ENCODE data around the gene TPP2. TPM values are rescaled to one million over a fixed set of nuclear protein-coding genes. Genes with fewer than 3 reads are reported as not detected.

Gene TPP2
- total RNA-seq, 1 experiment from 2014 or later = 36.7 TPM

DNA sequence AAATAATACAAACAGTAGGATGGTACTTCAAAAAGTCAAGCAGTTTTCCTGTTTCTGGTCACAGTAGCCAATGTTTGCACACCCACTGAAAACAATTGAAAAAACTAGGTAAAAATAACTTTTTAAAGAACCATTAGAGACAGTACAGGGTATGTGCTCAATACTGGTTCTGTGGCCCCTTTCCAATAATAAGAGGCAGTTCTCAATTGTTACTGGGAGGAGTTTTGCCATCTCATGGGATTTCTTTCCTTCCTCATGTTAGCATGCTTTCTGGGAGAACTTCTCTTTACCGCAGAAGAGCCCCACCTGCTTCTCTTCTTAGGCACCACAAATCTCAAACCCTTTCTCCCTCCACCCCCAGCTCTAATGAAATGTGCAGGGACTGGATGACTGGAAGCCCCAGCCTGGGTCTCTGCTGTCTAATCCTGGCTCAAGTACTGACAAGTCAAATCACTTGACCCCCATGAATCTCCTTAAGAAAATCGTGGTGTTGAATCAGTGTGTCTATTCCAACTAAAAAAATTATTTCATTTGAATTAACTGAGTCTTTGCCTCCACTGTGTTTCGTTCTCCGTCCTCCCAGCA is 83.4 kb downstream of the TPP2 start:
- no peaks in the 10 kb centered on the region for H3K4me1 ChIP-seq (ENCODE audit: control insufficient read depth in 1 of 2, insufficient read depth in 2 of 2, low read length in 2 of 2)
- DNase-seq (ENCODE audit: low read depth, low spot score) (no peak), ATAC-seq (no peak)
- H3K9ac ChIP-seq (ENCODE audit: low read length) = no peak overlapping the region
- no peaks in the 10 kb centered on the region for H3K27me3 ChIP-seq (ENCODE audit: insufficient read depth, low read length)
- ChIA-PET POLR2A (no interaction called here), RAD21 (ENCODE audit: low non-redundant PET in 1 of 2, low total read pairs in 2 of 2, uncharacterized antibody in 2 of 2, unreplicated experiment in 2 of 2) (no interaction called here), CTCF (no interaction called here)
- H3K9me2 ChIP-seq (ENCODE audit: insufficient read depth) = no peaks in the 10 kb centered on the region
- no peak overlapping the region for H3K4me3 ChIP-seq (replicated peaks in 1 of 2; ENCODE audit: low read depth in 1 of 2, low read length in 2 of 2)
- TF ChIP-seq TCF7L2 (IDR thresholded peaks at IDR 0.05; ENCODE audit: borderline replicate concordance, extremely low read depth, insufficient read depth, insufficient read length) = no peak
- no peak for TF ChIP-seq EZH2 (IDR thresholded peaks at IDR 0.05)
- no peak for TF ChIP-seq SRF (IDR thresholded peaks at IDR 0.05; ENCODE audit: low read depth)
- no peak for TF ChIP-seq CEBPB (IDR thresholded peaks at IDR 0.05; ENCODE audit: low read depth)
- TF ChIP-seq, protein P1, sequence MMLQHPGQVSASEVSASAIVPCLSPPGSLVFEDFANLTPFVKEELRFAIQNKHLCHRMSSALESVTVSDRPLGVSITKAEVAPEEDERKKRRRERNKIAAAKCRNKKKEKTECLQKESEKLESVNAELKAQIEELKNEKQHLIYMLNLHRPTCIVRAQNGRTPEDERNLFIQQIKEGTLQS (IDR thresholded peaks at IDR 0.05) = no peak
- no peak for TF ChIP-seq CBX3 (IDR thresholded peaks at IDR 0.05; ENCODE audit: low read depth)
- no peak for TF ChIP-seq YY1 (IDR thresholded peaks at IDR 0.05; ENCODE audit: extremely low read depth, insufficient replicate concordance, low read depth, low read length)
- TF ChIP-seq RAD21 (IDR thresholded peaks at IDR 0.05; ENCODE audit: low read depth) = no peak
- TF ChIP-seq ZNF274 (IDR thresholded peaks at IDR 0.05; ENCODE audit: low read depth, low read length) = no peak
- TF ChIP-seq FOSL1 (IDR thresholded peaks at IDR 0.05; ENCODE audit: low read depth) = no peak
- TF ChIP-seq POLR2A (IDR thresholded peaks at IDR 0.05; ENCODE audit: borderline replicate concordance, extremely low read depth, insufficient read depth, insufficient read length) = no peak
- no peak for TF ChIP-seq EZH2phosphoT487 (IDR thresholded peaks at IDR 0.05; ENCODE audit: borderline replicate concordance)
- TF ChIP-seq SP1 (IDR thresholded peaks at IDR 0.05; ENCODE audit: low read depth) = no peak
- no peak for TF ChIP-seq POLR2AphosphoS5 (IDR thresholded peaks at IDR 0.05; ENCODE audit: low read depth, low read length)
- TF ChIP-seq, protein P2, sequence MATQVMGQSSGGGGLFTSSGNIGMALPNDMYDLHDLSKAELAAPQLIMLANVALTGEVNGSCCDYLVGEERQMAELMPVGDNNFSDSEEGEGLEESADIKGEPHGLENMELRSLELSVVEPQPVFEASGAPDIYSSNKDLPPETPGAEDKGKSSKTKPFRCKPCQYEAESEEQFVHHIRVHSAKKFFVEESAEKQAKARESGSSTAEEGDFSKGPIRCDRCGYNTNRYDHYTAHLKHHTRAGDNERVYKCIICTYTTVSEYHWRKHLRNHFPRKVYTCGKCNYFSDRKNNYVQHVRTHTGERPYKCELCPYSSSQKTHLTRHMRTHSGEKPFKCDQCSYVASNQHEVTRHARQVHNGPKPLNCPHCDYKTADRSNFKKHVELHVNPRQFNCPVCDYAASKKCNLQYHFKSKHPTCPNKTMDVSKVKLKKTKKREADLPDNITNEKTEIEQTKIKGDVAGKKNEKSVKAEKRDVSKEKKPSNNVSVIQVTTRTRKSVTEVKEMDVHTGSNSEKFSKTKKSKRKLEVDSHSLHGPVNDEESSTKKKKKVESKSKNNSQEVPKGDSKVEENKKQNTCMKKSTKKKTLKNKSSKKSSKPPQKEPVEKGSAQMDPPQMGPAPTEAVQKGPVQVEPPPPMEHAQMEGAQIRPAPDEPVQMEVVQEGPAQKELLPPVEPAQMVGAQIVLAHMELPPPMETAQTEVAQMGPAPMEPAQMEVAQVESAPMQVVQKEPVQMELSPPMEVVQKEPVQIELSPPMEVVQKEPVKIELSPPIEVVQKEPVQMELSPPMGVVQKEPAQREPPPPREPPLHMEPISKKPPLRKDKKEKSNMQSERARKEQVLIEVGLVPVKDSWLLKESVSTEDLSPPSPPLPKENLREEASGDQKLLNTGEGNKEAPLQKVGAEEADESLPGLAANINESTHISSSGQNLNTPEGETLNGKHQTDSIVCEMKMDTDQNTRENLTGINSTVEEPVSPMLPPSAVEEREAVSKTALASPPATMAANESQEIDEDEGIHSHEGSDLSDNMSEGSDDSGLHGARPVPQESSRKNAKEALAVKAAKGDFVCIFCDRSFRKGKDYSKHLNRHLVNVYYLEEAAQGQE (IDR thresholded peaks at IDR 0.05; ENCODE audit: low read depth) = no peak
- no peak for TF ChIP-seq EGR1 (IDR thresholded peaks at IDR 0.05; ENCODE audit: low read depth)
- TF ChIP-seq SIN3A (IDR thresholded peaks at IDR 0.05; ENCODE audit: low read depth) = no peak
- TF ChIP-seq ZFX (IDR thresholded peaks at IDR 0.05) = no peak
- no peak for TF ChIP-seq ELF1 (IDR thresholded peaks at IDR 0.05; ENCODE audit: borderline replicate concordance, low read depth)
- H3K4me2 ChIP-seq (ENCODE audit: low read length) = no peak overlapping the region
- no peaks in the 10 kb centered on the region for H4K20me1 ChIP-seq (ENCODE audit: insufficient read depth)
- H2AFZ ChIP-seq (ENCODE audit: low read depth, low read length, poor library complexity, severe bottlenecking) = no peak overlapping the region
- no peaks in the 10 kb centered on the region for H3K79me2 ChIP-seq (ENCODE audit: insufficient read depth, low read length)
- no peak overlapping the region for H3K27ac ChIP-seq (ENCODE audit: low read depth, low read length)
- H3K9me3 ChIP-seq (ENCODE audit: control insufficient read depth in 1 of 2, insufficient read depth in 1 of 2, low read depth in 1 of 2, low read length in 2 of 2) = no peaks in the 10 kb centered on the region
- intact Hi-C loops (cut with micrococcal nuclease) = no loop called here
- peaks cover 8 to 18% of the 10 kb centered on the region in 2 experiments; a peak in 3 of 4 replicates for H3K36me3 ChIP-seq (ENCODE audit: control insufficient read depth in 1 of 2, insufficient read depth in 2 of 2, low read length in 2 of 2)
- BruUV-seq (replicated peaks) = no TSS peak
